IPS-18a (cell line): ENCODE results near the gene ANAPC15.
A peak's percentile ranks its signal among the peaks of the same experiment; 100 is the strongest.
"Not testable (repeated sequence)": the region's sequence is repeated elsewhere in the genome, so short reads cannot be mapped to it uniquely, and the experiment has no call there.

Experiments used
- H3K27ac ChIP-seq: one replicate; pipeline ENCODE4 v1.5.1; 2013; ENCODE audit warnings: low read length
- H3K27me3 ChIP-seq: one replicate; pipeline ENCODE4 v1.6.1; 2013; ENCODE audit warnings: mild to moderate bottlenecking, low read length; ENCODE audit not compliant: control insufficient read depth, insufficient read depth
- H3K36me3 ChIP-seq: one replicate; pipeline ENCODE4 v1.6.1; 2013; ENCODE audit warnings: low read depth, low read length; ENCODE audit not compliant: control insufficient read depth
- H3K4me1 ChIP-seq: one replicate; pipeline ENCODE4 v1.6.1; 2013; ENCODE audit warnings: low read depth, low read length; ENCODE audit not compliant: control insufficient read depth
- H3K4me3 ChIP-seq: one replicate; pipeline ENCODE4 v1.5.1; 2013; ENCODE audit warnings: low read length
- H3K9ac ChIP-seq: one replicate; pipeline ENCODE4 v1.6.1; 2013; ENCODE audit warnings: mild to moderate bottlenecking, low read length, moderate library complexity
- H3K9me3 ChIP-seq: one replicate; pipeline ENCODE4 v1.6.1; 2013; ENCODE audit warnings: low read depth, low read length; ENCODE audit not compliant: control insufficient read depth

ANAPC15 gene

DNA sequence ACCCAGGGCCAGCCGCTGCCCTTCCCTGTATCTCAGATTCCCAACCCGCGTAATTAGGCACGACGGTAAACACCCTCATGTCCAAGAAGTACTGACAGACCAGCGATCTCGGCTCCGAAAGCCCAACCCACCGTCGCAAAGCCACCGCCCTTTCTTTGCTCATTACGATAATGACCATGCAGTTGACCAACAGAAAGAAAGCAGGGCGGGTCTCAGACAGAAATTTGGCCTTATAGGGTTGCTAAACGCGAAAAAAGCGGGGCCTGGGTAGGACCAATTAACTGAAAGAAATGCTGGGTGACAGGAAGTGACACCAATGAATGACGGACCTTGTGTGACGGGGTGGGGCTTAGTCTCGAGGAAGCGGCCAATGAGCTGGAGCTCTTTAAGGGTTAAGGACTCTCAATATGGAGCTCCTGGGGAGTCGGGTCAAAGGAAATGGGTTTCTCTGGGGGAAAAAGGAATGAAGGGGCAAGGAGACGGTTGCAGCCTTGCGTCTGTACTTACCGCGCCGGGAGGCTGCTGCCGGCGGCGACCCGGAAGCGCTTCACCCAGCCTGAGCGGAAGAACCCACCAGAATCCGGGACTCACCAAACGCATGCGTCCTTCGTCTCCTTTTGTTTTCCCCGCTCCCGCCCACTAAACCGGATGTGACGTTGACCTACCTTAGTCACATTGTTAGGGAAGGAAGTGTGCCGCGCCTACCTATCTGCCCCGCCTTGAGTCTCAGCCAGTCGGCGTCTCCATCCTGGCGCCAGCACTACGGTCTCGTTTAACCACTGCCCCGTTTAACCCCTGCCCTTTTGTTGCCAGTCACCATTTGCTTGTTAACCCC is at the start of gene ANAPC15:
Gene ANAPC15, minus strand, starts transcription at position 553 of the 835 bp plus-strand sequence. CDS start 1,419 bp downstream, outside the sequence.
- Histone ChIP-seq H3K4me3 (peak within 1 kb of the TSS; percentile 83), H3K9ac (peak within 1 kb of the TSS; percentile 96), H3K27ac (peak within 1 kb of the TSS; percentile 97), H3K36me3 (no peaks in the 10 kb centered on the region), H3K9me3 (no peaks in the 10 kb centered on the region), H3K27me3 (peaks cover 33% of the 10 kb centered on the region), H3K4me1 (peaks cover 9% of the 10 kb centered on the region)

DNA sequence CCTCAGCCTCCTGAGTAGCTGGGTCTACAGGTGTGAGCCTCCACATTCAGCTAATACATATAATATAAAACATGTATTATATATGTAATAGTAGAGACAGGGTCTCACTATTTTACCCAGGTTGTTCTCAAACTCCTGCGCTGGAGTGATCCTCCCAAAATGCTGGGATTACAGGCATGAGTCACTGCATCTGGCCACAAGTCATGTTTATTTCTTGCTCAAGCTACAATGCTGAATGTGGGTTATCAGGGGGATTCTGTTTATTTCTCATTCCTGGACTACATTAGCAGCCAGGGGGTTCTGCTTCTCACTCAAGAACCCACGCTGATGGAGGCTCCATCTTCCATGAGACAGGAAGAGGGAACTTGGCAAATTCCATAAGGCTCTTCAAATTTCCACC is 47.8 kb upstream of the ANAPC15 start:
- no peak overlapping the region for H3K9ac ChIP-seq
- H3K27ac ChIP-seq, result no peak overlapping the region
- H3K9me3 ChIP-seq, result no peaks in the 10 kb centered on the region
- H3K4me1 ChIP-seq, result no peaks in the 10 kb centered on the region
- no peak overlapping the region for H3K4me3 ChIP-seq
- no peaks in the 10 kb centered on the region for H3K27me3 ChIP-seq
- no peaks in the 10 kb centered on the region for H3K36me3 ChIP-seq

DNA sequence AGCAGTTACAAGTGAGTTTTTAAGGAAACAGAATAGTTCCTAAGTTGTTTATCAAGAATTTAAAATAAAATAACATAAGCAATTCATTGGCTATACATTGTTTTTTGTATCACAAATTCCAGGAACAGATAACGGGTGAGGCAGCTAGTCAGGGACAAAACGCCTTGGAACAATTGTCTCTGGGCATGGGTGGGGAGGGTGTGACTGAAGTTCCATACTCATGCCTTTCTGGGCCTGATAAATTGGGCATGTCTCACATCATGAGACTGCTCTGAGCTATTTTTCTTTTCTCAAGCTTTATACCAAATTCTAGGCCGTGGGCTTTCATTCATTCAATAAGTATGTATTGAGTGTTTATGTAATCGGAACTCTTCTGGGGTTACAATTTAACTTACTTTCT is 44.6 kb upstream of the ANAPC15 start:
- no peak overlapping the region for H3K4me3 ChIP-seq
- no peaks in the 10 kb centered on the region for H3K36me3 ChIP-seq
- H3K27me3 ChIP-seq, result no peaks in the 10 kb centered on the region
- no peak overlapping the region for H3K9ac ChIP-seq
- H3K27ac ChIP-seq, result no peak overlapping the region
- H3K9me3 ChIP-seq, result no peaks in the 10 kb centered on the region
- H3K4me1 ChIP-seq, result no peaks in the 10 kb centered on the region

DNA sequence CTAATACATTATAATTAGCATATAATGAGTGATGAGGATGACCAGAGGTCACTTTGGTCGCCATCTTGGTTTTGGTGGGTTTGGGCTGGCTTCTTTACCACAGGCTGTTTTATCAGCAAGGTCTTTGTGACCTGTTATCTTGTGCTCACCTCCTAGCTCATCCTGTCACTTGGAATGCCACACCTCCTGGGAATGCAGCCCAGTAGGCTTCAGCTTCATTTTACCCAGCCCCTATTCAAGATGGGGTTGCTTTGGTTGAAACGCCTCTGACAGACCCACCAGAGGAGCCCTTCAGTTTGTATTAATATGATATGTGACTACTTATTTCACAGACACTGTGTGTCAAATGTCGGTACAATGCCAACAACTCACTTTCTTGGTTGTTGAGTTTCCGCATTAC is 43.3 kb upstream of the ANAPC15 start:
- H3K27ac ChIP-seq, result no peak overlapping the region
- H3K4me3 ChIP-seq, result no peak overlapping the region
- no peaks in the 10 kb centered on the region for H3K9me3 ChIP-seq
- no peak overlapping the region for H3K9ac ChIP-seq
- no peaks in the 10 kb centered on the region for H3K27me3 ChIP-seq
- no peaks in the 10 kb centered on the region for H3K4me1 ChIP-seq
- H3K36me3 ChIP-seq, result no peaks in the 10 kb centered on the region

DNA sequence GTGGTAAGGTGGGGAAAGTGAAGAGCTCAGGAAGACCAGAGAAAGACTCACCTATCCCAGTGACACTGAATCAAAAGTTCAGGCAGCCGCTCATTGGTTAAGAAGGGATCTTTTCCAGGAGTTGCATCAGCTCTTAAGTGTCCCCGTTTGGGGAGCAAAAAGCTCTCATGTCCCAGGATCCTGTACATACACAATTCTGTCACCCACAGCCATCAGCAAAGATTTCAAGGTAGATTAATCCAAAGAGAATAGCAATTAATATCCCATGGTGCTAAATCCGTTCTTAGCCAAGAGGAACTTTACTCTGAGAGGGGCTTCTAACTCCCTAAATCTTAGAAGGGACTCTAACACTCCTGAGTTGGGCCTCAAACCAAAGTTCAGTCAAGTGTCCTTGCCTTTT is 42.3 kb upstream of the ANAPC15 start:
- H3K36me3 ChIP-seq, result no peaks in the 10 kb centered on the region

DNA sequence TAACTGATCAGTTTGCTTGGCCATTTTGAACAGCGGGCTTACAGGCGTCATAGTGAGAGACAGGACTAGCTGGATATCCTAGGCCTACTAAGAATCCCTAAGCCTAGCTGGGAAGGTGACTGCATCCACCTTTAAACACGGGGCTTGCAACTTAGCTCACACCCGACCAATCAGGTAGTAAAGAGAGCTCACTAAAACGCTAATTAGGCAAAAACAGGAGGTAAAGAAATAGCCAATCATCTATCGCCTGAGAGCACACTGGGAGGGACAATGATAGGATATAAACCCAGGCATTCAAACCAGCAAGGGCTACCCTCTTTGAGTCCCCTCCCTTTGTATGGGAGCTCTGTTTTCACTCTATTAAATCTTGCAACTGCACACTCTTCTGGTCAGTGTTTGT is 41.4 kb upstream of the ANAPC15 start:
- not testable (repeated sequence) for H3K36me3 ChIP-seq, H3K4me3 ChIP-seq, H3K4me1 ChIP-seq, H3K9me3 ChIP-seq, H3K9ac ChIP-seq, H3K27ac ChIP-seq, H3K27me3 ChIP-seq

More for the DNA sequence above, 42.3 kb upstream of the ANAPC15 start:
- no peaks in the 10 kb centered on the region for H3K4me1 ChIP-seq
- no peak overlapping the region for H3K9ac ChIP-seq
- no peaks in the 10 kb centered on the region for H3K9me3 ChIP-seq
- no peak overlapping the region for H3K4me3 ChIP-seq
- H3K27ac ChIP-seq, result no peak overlapping the region
- no peaks in the 10 kb centered on the region for H3K27me3 ChIP-seq

DNA sequence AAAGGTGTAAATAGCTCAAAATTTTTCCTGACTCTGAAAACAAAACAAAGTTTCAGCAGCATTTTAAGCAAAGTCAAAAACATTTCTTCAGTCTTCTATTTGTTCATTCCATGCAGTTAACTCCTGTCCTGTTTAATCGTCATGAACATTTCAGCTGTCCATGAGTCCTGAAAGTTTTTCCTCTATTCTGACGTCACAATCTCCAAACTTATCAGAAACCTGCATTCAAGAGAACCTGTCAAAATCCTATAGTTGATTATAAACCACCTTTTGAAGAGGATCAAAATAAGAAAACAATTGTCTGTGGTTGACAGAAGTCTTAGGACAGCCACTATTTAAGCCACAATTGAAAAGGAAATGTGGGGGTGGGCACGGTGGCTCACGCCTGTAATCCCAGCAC is 38.4 kb upstream of the ANAPC15 start:
- no peak overlapping the region for H3K27ac ChIP-seq
- H3K9me3 ChIP-seq, result no peaks in the 10 kb centered on the region
- H3K4me3 ChIP-seq, result no peak overlapping the region
- H3K4me1 ChIP-seq, result no peaks in the 10 kb centered on the region
- no peak overlapping the region for H3K9ac ChIP-seq
- H3K27me3 ChIP-seq, result no peaks in the 10 kb centered on the region
- H3K36me3 ChIP-seq, result no peaks in the 10 kb centered on the region

DNA sequence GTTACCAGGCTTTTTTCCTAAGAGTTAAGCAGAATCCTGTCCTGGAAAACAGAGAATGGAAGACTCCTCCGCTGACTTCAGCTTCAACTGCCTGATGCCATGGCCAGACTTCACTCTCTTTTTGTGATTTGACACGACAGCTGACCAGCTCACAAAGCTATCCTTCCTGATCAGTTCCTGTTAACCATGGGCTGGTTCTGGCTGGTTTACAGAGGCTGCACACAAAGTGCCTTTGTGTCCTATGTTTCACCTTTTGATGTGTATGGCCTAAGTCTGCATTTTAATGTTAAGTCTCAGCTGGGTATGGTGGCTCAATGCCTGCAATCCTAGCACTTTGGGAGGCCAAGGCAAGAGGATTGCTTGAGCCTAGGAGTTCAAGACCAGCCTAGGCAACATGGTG is 34.1 kb upstream of the ANAPC15 start:
- Histone ChIP-seq H3K9me3 (no peaks in the 10 kb centered on the region), H3K27me3 (no peaks in the 10 kb centered on the region), H3K4me3 (no peak overlapping the region), H3K4me1 (no peaks in the 10 kb centered on the region), H3K9ac (no peak overlapping the region), H3K27ac (no peak overlapping the region), H3K36me3 (no peaks in the 10 kb centered on the region)

DNA sequence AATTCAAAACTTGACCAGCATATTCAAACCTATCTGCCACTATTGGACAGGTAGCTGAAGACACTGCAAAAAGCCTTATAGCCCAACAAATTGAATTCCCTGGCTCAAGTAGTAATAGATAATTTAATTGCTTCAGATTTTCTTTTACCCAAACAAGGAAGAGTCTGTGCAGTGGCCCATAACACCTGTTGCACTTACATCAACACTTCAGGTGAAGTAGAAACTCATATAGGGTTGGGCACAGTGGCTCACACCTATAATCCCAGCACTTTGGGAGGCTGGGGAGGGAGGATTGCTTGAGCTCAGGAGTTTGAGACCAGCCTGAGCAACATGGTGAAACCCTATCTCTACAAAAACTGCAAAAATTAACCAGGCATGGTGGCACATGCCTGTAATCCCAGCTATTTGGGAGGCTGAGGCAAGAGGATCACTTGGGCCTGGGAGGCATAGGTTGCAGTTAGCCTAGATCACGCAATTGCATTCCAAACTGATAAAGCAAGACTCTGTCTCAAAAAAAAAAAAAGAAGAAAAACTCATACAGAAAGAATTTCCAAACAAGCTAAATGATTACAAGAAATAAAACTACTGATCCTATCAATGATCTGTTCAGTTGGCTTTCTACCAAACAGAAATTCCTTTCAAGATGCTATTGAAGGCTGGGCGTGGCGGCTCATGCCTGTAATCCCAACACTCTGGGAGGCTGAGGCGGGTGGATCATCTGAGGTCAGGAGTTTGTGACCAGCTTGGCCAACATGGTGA is 32.5 kb upstream of the ANAPC15 start:
- H3K4me1 ChIP-seq, result peaks cover 5% of the 10 kb centered on the region
- H3K27ac ChIP-seq, result no peak overlapping the region

DNA sequence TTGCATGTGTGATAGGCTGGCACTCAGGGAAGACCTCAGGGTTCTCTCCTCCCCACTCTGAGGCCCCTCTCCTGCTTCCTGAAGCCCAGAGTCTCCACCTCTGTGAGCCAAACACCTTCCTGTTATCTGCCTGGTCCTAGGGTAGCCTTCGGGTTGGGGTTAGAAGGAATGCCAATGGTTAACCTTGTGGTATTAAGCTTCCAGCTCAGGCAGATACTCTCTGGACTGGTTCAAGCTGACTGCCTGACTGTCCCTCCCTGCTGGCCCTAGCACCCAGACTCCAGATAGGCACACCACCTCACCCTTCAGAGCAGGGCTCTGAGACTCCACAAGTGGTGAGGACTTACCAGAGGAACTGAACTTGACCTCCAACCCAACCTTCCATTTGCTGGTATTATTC is 30.0 kb upstream of the ANAPC15 start:
- H3K27ac ChIP-seq, H3K36me3 ChIP-seq, H3K9ac ChIP-seq, H3K4me3 ChIP-seq, H3K9me3 ChIP-seq, H3K4me1 ChIP-seq, H3K27me3 ChIP-seq: not testable (repeated sequence)

More for the DNA sequence above, 32.5 kb upstream of the ANAPC15 start:
- Histone ChIP-seq H3K4me3 (no peak overlapping the region), H3K36me3 (no peaks in the 10 kb centered on the region), H3K27me3 (peaks cover 3% of the 10 kb centered on the region), H3K9ac (no peak overlapping the region), H3K9me3 (no peaks in the 10 kb centered on the region)

DNA sequence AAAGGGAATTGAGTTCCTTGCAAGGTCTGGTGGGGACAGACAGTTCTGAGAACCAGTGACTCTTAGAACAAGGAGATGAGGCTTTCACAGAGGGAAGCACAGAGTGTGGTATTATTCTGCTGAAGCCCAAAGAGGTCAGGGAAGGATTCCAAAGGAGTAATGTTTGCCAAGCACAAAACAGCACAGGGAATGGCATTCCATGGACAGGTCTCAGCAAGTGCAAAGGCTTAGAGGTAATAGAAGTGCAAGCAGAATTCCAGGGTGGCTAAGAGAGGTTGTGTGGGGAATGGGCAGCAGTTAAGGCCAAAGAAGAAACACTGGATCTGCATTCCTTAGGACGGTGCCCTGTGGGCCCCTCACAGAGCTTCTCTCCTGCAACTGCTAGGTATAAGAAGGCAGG is 29.6 kb upstream of the ANAPC15 start:
- H3K9ac ChIP-seq, H3K27ac ChIP-seq, H3K4me1 ChIP-seq, H3K4me3 ChIP-seq, H3K36me3 ChIP-seq, H3K27me3 ChIP-seq, H3K9me3 ChIP-seq: not testable (repeated sequence)

DNA sequence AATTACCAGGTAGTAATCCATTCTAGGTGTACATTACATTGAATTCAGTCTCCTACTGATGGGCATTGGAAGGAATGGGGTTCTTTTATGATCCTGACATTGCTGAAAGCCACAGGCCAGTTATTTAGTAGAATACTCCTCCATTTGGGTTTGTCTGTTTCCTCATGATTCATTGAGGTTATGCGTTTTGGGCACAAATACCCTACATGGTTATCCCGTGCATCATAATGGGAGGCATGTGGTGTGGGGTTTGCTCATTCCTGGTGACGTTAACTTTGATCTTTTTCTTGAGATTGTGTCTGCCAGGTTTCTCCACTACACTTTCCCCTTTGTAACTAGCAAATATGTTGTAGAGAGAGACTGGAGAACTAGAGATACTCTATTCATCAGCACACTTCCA is 28.6 kb upstream of the ANAPC15 start:
- Histone ChIP-seq H3K27ac (no peak overlapping the region), H3K27me3 (peaks cover 3% of the 10 kb centered on the region), H3K36me3 (no peaks in the 10 kb centered on the region), H3K9ac (no peak overlapping the region), H3K9me3 (no peaks in the 10 kb centered on the region), H3K4me3 (no peak overlapping the region), H3K4me1 (peaks cover 5% of the 10 kb centered on the region)
